ENCODE measurements around the gene TRIM72. TPM values are rescaled to one million over a fixed set of nuclear protein-coding genes. Genes with fewer than 3 reads are reported as not detected.
"Not testable (repeated sequence)": the region's sequence is repeated elsewhere in the genome, so short reads cannot be mapped to it uniquely, and the experiment has no call there.

TRIM72 gene
- total RNA-seq, 1 donor from 2014 or later = 0.18 TPM

GRCh38 chr16:31243734-31244670 lies 30.1 kb downstream of the TRIM72 start:
- Mint-ChIP-seq H3K4me3 (ENCODE audit: unreplicated experiment) (no peak overlapping the region), H3K9me3 (ENCODE audit: unreplicated experiment) (no peaks in the 10 kb centered on the region), H3K36me3 (ENCODE audit: low read depth, unreplicated experiment) (no peaks in the 10 kb centered on the region), H3K27ac (ENCODE audit: unreplicated experiment) (no peak overlapping the region), H3K27me3 (ENCODE audit: unreplicated experiment) (no peaks in the 10 kb centered on the region), H3K4me1 (ENCODE audit: unreplicated experiment) (peaks cover 14% of the 10 kb centered on the region)
- no peak for TF ChIP-seq CTCF (IDR thresholded peaks at IDR 0.05; ENCODE audit: unreplicated experiment)
- no peak for DNase-seq (ENCODE audit: low spot score)

- H3K27me3 Mint-ChIP-seq (ENCODE audit: unreplicated experiment); DNase-seq (ENCODE audit: low spot score); H3K36me3 Mint-ChIP-seq (ENCODE audit: low read depth, unreplicated experiment); H3K9me3 Mint-ChIP-seq (ENCODE audit: unreplicated experiment); H3K4me3 Mint-ChIP-seq (ENCODE audit: unreplicated experiment); H3K27ac Mint-ChIP-seq (ENCODE audit: unreplicated experiment): not testable (repeated sequence)
- H3K4me1 Mint-ChIP-seq (ENCODE audit: unreplicated experiment) = peaks cover 14% of the 10 kb centered on the region
Observed at GRCh38 chr16:31245598-31245997, 31.7 kb downstream of the TRIM72 start.

GRCh38 chr16:31246296-31246695 lies 32.4 kb downstream of the TRIM72 start:
- no peak for TF ChIP-seq CTCF (IDR thresholded peaks at IDR 0.05; ENCODE audit: unreplicated experiment)
- H3K4me1 Mint-ChIP-seq (ENCODE audit: unreplicated experiment) = peaks cover 14% of the 10 kb centered on the region
- no peaks in the 10 kb centered on the region for H3K36me3 Mint-ChIP-seq (ENCODE audit: low read depth, unreplicated experiment)
- no peaks in the 10 kb centered on the region for H3K27me3 Mint-ChIP-seq (ENCODE audit: unreplicated experiment)
- no peak overlapping the region for H3K27ac Mint-ChIP-seq (ENCODE audit: unreplicated experiment)
- no peak for DNase-seq (ENCODE audit: low spot score)
- no peaks in the 10 kb centered on the region for H3K9me3 Mint-ChIP-seq (ENCODE audit: unreplicated experiment)
- H3K4me3 Mint-ChIP-seq (ENCODE audit: unreplicated experiment) = no peak overlapping the region

GRCh38 chr16:31248344-31248743 lies 34.4 kb downstream of the TRIM72 start:
- no peaks in the 10 kb centered on the region for H3K36me3 Mint-ChIP-seq (ENCODE audit: low read depth, unreplicated experiment)
- TF ChIP-seq CTCF (IDR thresholded peaks at IDR 0.05; ENCODE audit: unreplicated experiment) = no peak
- peaks cover 3% of the 10 kb centered on the region for H3K27me3 Mint-ChIP-seq (ENCODE audit: unreplicated experiment)

GRCh38 chr16:31250782-31251384 lies 37.0 kb downstream of the TRIM72 start:
- DNase-seq (ENCODE audit: low spot score) = no peak
- H3K9me3 Mint-ChIP-seq (ENCODE audit: unreplicated experiment) = no peaks in the 10 kb centered on the region
- peaks cover 3% of the 10 kb centered on the region for H3K27me3 Mint-ChIP-seq (ENCODE audit: unreplicated experiment)
- no peak overlapping the region for H3K4me3 Mint-ChIP-seq (ENCODE audit: unreplicated experiment)
- no peaks in the 10 kb centered on the region for H3K36me3 Mint-ChIP-seq (ENCODE audit: low read depth, unreplicated experiment)
- no peak overlapping the region for H3K27ac Mint-ChIP-seq (ENCODE audit: unreplicated experiment)
- no peak for TF ChIP-seq CTCF (IDR thresholded peaks at IDR 0.05; ENCODE audit: unreplicated experiment)
- H3K4me1 Mint-ChIP-seq (ENCODE audit: unreplicated experiment) = peaks cover 5% of the 10 kb centered on the region

More at GRCh38 chr16:31248344-31248743, 34.4 kb downstream of the TRIM72 start:
- no peaks in the 10 kb centered on the region for H3K9me3 Mint-ChIP-seq (ENCODE audit: unreplicated experiment)
- peaks cover 5% of the 10 kb centered on the region for H3K4me1 Mint-ChIP-seq (ENCODE audit: unreplicated experiment)
- no peak overlapping the region for H3K4me3 Mint-ChIP-seq (ENCODE audit: unreplicated experiment)
- no peak for DNase-seq (ENCODE audit: low spot score)
- no peak overlapping the region for H3K27ac Mint-ChIP-seq (ENCODE audit: unreplicated experiment)
